Measurements from ENCODE around the gene ENTHD1. TPM values are rescaled to one million over a fixed set of nuclear protein-coding genes. Genes with fewer than 3 reads are reported as not detected.
A peak's percentile ranks its signal among the peaks of the same experiment; 100 is the strongest.
"Not testable (repeated sequence)": the region's sequence is repeated elsewhere in the genome, so short reads cannot be mapped to it uniquely, and the experiment has no call there.

The ENTHD1 gene
- total RNA-seq, 1 donor from 2014 or later = 0.56 TPM

DNA sequence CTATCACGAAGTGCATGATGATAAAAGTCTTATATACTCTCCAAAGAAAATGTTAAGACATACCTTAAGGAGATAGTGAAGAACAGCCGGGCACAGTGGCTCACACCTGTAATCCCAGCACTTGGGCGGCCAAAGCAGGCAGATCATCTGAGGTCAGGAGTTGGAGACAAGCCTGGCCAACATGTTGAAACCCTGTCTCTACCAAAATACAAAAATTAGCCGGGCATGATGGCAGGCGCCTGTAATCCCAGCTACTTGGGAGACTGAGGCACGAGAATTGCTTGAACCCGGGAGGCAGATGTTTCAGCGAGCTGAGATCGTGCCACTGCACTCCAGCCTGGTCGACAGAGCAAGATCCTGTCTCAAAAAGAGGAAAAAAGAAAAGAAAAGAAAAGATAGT lies 10.5 kb upstream of the ENTHD1 start:
- H3K9me3 Mint-ChIP-seq; H3K27me3 Mint-ChIP-seq; H3K36me3 Mint-ChIP-seq (ENCODE audit: low read depth): not testable (repeated sequence)
- peak overlapping the region; percentile 84 for H3K4me3 Mint-ChIP-seq
- intact Hi-C loops (cut with micrococcal nuclease) = loop anchor here (5.0 to 10.0 kb wide), 2 partner anchors 271 to 372 kb away; partner anchors contain the start of genes RPS19BP1 and TNRC6B
- H3K4me1 Mint-ChIP-seq = peaks cover 47% of the 10 kb centered on the region
- peak overlapping the region; percentile 91 for H3K27ac Mint-ChIP-seq
- peak; percentile 62 for DNase-seq

GRCh38 chr22:39901565-39902146 lies 8.1 kb upstream of the ENTHD1 start:
- Mint-ChIP-seq H3K27ac (peak overlapping the region; percentile 82), H3K9me3 (no peaks in the 10 kb centered on the region), H3K36me3 (ENCODE audit: low read depth) (peaks cover 2% of the 10 kb centered on the region), H3K4me1 (peaks cover 30% of the 10 kb centered on the region), H3K4me3 (peak overlapping the region; percentile 84), H3K27me3 (no peaks in the 10 kb centered on the region)
- DNase-seq = peak; percentile 60
- intact Hi-C loops (cut with micrococcal nuclease) = loop anchor here (1.0 to 10.0 kb wide), 5 partner anchors 9 to 369 kb away; partner anchors contain the start of genes RPS19BP1, TMA7B and TNRC6B

DNA sequence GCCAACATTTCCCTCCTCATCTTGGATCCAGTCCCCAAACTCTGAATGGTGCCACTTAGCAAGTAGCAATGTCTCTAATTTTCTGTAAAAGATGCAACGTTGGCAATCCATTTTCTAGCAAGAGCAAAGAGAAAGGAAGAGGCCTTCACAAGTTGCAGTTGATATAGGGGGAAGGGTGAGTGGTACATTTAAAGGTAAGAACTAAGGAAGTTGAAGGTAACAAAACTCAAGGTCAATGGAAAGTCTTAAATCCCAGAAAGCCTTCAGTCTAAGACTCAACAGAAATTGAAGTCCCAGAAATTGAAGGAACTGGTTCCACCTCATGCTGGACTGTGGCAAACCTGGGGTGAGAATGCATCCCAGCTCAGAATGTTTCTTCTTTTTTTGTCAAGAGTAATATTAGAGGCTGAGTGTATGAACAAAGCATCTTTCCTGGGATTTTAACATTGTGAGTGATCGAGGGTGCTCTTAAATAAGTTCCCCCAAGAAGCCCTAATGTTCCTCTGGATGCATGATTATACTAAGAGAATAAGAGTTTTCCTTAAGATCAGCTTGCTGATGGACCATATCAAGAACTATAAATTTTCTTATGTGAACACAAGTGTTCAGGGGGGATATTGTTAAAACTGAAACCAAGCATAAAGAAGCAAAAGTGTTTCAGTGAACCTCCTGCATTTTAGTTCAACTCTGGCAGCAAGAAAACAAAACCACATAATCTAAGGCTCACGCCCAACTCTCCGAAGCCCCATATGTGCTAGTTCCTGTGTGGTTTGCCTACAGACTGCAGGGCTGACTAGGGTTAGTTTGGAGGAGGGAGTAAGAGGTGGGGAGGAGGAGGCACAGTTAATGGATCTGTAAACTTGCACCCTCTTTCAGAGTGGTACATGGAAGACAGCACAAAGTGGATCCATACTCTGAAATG lies 7.0 kb upstream of the ENTHD1 start, which contains the start of gene GRAP2:
TSS of gene GRAP2 (plus strand) at position 779 of the 922 bp plus-strand sequence. CDS start 46,023 bp downstream, outside the sequence.
- intact Hi-C loops (cut with micrococcal nuclease) = loop anchor here (1.0 to 10.0 kb wide), 5 partner anchors 10 to 368 kb away; partner anchors contain the start of genes RPS19BP1, TMA7B and TNRC6B
- Mint-ChIP-seq H3K4me1 (peaks cover 24% of the 10 kb centered on the region), H3K36me3 (ENCODE audit: low read depth) (peaks cover 2% of the 10 kb centered on the region), H3K27me3 (no peaks in the 10 kb centered on the region), H3K9me3 (no peaks in the 10 kb centered on the region), H3K4me3 (peak within 1 kb of the TSS; percentile 84), H3K27ac (peak within 1 kb of the TSS; percentile 82)
- peak; percentile 93 for DNase-seq

GRCh38 chr22:39898997-39899396 lies 5.4 kb upstream of the ENTHD1 start:
- H3K27me3 Mint-ChIP-seq = no peaks in the 10 kb centered on the region
- peaks cover 16% of the 10 kb centered on the region for H3K4me1 Mint-ChIP-seq
- no peak for DNase-seq
- H3K9me3 Mint-ChIP-seq = no peaks in the 10 kb centered on the region
- H3K36me3 Mint-ChIP-seq (ENCODE audit: low read depth) = peaks cover 2% of the 10 kb centered on the region
- no peak overlapping the region for H3K4me3 Mint-ChIP-seq
- intact Hi-C loops (cut with micrococcal nuclease) = no loop called here
- peak overlapping the region; percentile 42 for H3K27ac Mint-ChIP-seq

GRCh38 chr22:39897841-39898240 lies 4.3 kb upstream of the ENTHD1 start:
- Mint-ChIP-seq H3K4me1 (peaks cover 16% of the 10 kb centered on the region), H3K36me3 (ENCODE audit: low read depth) (peaks cover 2% of the 10 kb centered on the region), H3K9me3 (no peaks in the 10 kb centered on the region), H3K27ac (no peak overlapping the region), H3K27me3 (no peaks in the 10 kb centered on the region), H3K4me3 (no peak overlapping the region)
- DNase-seq = peak; percentile 53
- intact Hi-C loops (cut with micrococcal nuclease) = no loop called here

- peaks cover 19% of the 10 kb centered on the region for H3K4me1 Mint-ChIP-seq
Measured at GRCh38 chr22:39896313-39896996, 2.9 kb upstream of the ENTHD1 start.

GRCh38 chr22:39895682-39896081 lies 2.1 kb upstream of the ENTHD1 start:
- Mint-ChIP-seq H3K4me3 (no peak overlapping the region), H3K27me3 (no peaks in the 10 kb centered on the region), H3K36me3 (ENCODE audit: low read depth) (no peaks in the 10 kb centered on the region), H3K9me3 (peaks cover 3% of the 10 kb centered on the region), H3K4me1 (peaks cover 18% of the 10 kb centered on the region), H3K27ac (no peak overlapping the region)
- DNase-seq = no peak
- intact Hi-C loops (cut with micrococcal nuclease) = no loop called here

More at GRCh38 chr22:39896313-39896996, 2.9 kb upstream of the ENTHD1 start:
- intact Hi-C loops (cut with micrococcal nuclease) = no loop called here
- Mint-ChIP-seq H3K27me3 (no peaks in the 10 kb centered on the region), H3K4me3 (no peak overlapping the region), H3K36me3 (ENCODE audit: low read depth) (no peaks in the 10 kb centered on the region), H3K9me3 (peaks cover 3% of the 10 kb centered on the region), H3K27ac (no peak overlapping the region)
- DNase-seq = peak; percentile 52

GRCh38 chr22:39894554-39895092 lies 1.1 kb upstream of the ENTHD1 start:
- H3K36me3 Mint-ChIP-seq (ENCODE audit: low read depth) = no peaks in the 10 kb centered on the region
- peaks cover 3% of the 10 kb centered on the region for H3K9me3 Mint-ChIP-seq
- intact Hi-C loops (cut with micrococcal nuclease) = no loop called here
- H3K4me1 Mint-ChIP-seq = peaks cover 12% of the 10 kb centered on the region
- DNase-seq = no peak
- H3K27ac Mint-ChIP-seq = no peak overlapping the region
- H3K27me3 Mint-ChIP-seq = no peaks in the 10 kb centered on the region
- H3K4me3 Mint-ChIP-seq = no peak overlapping the region

DNA sequence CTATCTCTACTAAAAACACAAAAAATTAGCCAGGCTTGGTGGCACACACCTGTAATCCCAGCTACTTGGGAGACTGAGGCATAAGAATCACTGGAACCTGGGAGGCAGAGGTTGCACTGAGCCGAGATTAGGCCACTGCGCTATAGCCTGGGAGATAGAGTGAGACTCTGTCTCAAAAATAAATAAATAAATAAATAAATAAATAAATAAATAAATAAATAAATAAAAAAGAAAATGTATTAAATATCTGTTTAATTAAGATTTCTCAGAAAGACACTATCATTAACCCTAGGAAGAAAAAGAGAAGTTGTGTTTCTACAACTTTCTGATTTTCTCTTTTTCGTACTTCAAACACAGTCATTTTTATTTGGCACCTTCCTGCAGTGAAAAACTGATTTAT lies 3.6 kb downstream of the ENTHD1 start:
- DNase-seq; H3K27ac Mint-ChIP-seq; intact Hi-C loops (cut with micrococcal nuclease); H3K36me3 Mint-ChIP-seq (ENCODE audit: low read depth); H3K4me1 Mint-ChIP-seq; H3K27me3 Mint-ChIP-seq; H3K9me3 Mint-ChIP-seq; H3K4me3 Mint-ChIP-seq: not testable (repeated sequence)

GRCh38 chr22:39883057-39883456 lies 10.5 kb downstream of the ENTHD1 start:
- intact Hi-C loops (cut with micrococcal nuclease) = no loop called here
- no peak for DNase-seq
- H3K36me3 Mint-ChIP-seq (ENCODE audit: low read depth) = no peaks in the 10 kb centered on the region
- H3K9me3 Mint-ChIP-seq = peaks cover 11% of the 10 kb centered on the region
- no peak overlapping the region for H3K4me3 Mint-ChIP-seq
- H3K4me1 Mint-ChIP-seq = no peaks in the 10 kb centered on the region
- no peak overlapping the region for H3K27ac Mint-ChIP-seq
- peaks cover 15% of the 10 kb centered on the region for H3K27me3 Mint-ChIP-seq

DNA sequence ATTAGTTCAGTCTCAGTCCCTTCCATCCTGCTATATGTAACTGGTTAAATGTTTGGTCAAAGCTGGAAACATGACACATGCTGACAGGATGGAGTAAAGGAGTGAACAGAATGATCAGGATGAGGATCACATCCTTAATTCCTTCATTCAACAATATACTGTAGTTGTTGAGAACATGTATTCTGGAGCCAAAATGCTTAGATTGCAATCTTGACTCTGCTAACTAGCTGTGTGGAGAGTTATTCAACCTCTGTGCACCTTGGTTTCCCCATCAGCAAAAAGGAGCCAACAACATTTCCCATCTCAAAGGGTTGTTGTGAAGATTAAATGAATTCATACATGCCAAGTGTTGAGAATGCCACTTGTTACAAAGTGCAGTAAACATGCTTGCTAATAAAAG lies 12.8 kb downstream of the ENTHD1 start:
- Mint-ChIP-seq H3K27ac (no peak overlapping the region), H3K4me3 (no peak overlapping the region), H3K27me3 (peaks cover 6% of the 10 kb centered on the region), H3K36me3 (ENCODE audit: low read depth) (no peaks in the 10 kb centered on the region), H3K4me1 (no peaks in the 10 kb centered on the region), H3K9me3 (peaks cover 11% of the 10 kb centered on the region)
- DNase-seq = no peak
- intact Hi-C loops (cut with micrococcal nuclease) = no loop called here

GRCh38 chr22:39877079-39877845 lies 16.3 kb downstream of the ENTHD1 start:
- Mint-ChIP-seq H3K9me3 (peaks cover 4% of the 10 kb centered on the region), H3K27ac (no peak overlapping the region), H3K4me1 (peaks cover 4% of the 10 kb centered on the region), H3K4me3 (no peak overlapping the region), H3K27me3 (peaks cover 2% of the 10 kb centered on the region), H3K36me3 (ENCODE audit: low read depth) (no peaks in the 10 kb centered on the region)
- intact Hi-C loops (cut with micrococcal nuclease) = no loop called here
- no peak for DNase-seq
